HS-27A (cell line): Measurements from ENCODE around the gene KCNJ12.
"Not testable (repeated sequence)": the region's sequence is repeated elsewhere in the genome, so short reads cannot be mapped to it uniquely, and the experiment has no call there.

Experiments
- DNase-seq: peaks from one replicate; pipeline ENCODE4 v3.0.0-alpha.2; 2012; ENCODE audit warnings: low read depth, missing footprints

Gene KCNJ12

GRCh38 chr17:21422311-21423189 lies 46.4 kb downstream of the KCNJ12 start:
- not testable (repeated sequence) for DNase-seq

- DNase-seq = not testable (repeated sequence)
These were observed 47.0 kb downstream of the KCNJ12 start for GRCh38 chr17:21423190-21423493.

DNA sequence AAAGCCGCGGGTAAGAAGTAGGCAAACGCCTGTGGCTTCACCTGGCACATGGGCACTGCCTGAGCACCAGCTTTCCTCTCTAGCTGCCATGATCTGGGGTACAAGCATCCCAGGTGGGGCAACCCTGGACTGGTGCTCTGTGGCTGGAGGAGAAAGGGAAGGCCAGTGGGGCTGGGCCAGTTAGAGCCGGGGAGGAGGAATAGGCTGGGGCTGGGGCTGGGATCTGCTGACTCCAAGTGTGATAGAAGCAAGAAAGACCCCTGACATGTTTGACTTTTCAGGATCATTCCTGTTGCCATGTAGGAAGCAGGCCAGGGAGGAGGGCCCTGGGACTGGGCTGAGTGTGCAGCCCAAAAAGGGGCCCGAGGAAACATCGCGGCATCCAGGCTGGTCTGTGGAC lies 48.5 kb downstream of the KCNJ12 start:
- not testable (repeated sequence) for DNase-seq

DNA sequence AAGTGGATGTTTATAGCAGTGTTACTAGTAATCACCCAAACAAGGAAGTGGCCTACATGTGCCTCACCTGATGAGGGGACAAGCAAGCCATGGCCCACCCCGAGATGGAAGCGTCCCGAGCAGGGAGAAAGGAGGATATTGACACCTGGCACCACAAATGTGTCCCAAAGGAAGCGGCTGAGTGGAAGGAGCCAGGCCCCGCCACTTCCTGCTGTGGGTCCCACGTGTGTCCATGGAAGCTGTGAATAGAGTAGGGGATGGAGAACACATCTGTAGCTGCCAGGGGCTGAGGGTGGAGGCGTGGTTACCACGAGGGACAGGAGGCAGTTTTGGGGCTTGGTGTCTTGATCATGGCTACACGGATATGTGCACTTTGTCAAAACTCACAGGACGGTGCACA lies 49.2 kb downstream of the KCNJ12 start:
- no peak for DNase-seq

DNA sequence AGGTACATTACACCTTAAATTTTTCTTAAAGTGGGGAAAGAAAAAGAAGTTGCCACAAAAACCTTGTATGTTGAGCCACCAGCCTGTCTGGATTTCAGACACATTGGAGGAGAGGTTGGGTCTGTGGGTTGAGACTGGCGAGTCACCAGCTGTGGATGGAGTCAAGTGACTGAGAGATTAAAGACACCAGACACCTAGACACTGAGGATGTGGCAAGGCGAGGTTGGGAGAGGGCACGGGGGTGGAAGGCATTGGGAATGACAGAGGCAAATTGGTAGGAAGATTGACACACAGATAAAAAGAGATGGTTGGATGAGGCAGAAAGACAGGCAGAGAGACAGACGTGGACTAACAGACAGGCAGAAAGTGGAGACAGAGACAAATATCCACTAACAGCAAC lies 49.6 kb downstream of the KCNJ12 start:
- no peak for DNase-seq

DNA sequence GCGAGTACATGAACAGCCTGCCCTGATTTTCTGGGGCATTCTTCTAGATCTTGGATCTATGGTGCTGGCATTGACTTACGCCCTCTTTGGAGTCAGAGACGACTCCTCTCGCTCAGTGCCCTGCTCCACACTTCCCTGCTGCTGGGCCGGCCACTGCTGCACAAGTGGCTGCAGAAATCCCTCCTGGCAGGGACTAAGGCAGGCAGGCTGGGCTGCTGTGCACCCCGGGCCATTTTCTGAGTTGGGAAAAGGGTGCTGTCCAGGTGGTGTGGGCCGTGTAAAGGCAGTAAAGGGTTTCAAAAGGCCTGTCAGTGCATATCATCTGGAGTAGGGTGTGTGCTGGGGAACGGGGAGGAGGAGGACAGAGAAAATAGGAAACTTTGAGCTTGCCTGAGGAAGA lies 50.1 kb downstream of the KCNJ12 start:
- DNase-seq = not testable (repeated sequence)

GRCh38 chr17:21426876-21427275 lies 50.7 kb downstream of the KCNJ12 start:
- not testable (repeated sequence) for DNase-seq

GRCh38 chr17:21427727-21428126 lies 51.6 kb downstream of the KCNJ12 start:
- DNase-seq = not testable (repeated sequence)

GRCh38 chr17:21428752-21429424 lies 52.7 kb downstream of the KCNJ12 start:
- not testable (repeated sequence) for DNase-seq

- DNase-seq = not testable (repeated sequence)
These were observed 53.9 kb downstream of the KCNJ12 start for GRCh38 chr17:21429921-21430628.

- not testable (repeated sequence) for DNase-seq
These were observed 57.8 kb downstream of the KCNJ12 start for GRCh38 chr17:21433971-21434370.

DNA sequence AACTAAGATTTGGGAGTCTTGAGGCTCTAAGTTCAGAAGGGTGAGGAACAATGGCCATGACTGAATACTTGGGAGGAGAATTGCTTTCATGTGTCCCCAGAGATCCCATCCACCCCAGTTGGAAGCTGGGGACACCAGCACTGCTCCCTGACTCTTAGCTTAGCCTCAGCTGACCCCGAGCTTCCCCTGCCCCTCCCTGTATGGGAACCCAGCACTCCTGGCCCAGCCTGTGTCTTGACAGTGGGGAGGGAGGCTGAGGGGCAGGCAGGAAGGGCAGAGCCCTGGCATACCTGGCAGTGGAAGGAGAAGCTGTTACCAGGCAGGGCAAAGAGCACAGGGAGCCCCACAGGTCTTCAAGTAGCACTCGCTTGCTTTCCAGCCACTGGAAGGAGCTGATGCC lies 58.8 kb downstream of the KCNJ12 start:
- DNase-seq = not testable (repeated sequence)

DNA sequence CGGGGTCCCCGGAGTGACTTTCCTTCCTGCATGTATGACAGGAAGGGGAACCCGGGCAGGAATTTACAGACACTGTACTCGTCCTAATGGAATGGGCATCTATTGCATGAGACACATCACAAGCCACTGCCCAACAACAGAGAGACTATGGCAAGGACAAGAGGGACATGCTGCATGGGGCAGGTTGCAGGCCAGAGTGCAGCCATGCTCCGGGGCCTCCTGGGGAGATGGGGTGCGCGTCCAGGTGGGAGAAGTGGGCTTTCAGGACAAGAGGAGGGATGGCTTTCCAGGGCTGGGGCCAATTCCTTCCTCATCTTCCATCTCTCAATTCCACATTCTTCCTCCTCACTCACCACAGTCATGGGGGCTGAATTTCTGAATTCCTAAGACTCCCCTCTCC lies 60.3 kb downstream of the KCNJ12 start:
- not testable (repeated sequence) for DNase-seq

- DNase-seq = not testable (repeated sequence)
These were observed 61.0 kb downstream of the KCNJ12 start for GRCh38 chr17:21436883-21437836.

- not testable (repeated sequence) for DNase-seq
These were observed 62.3 kb downstream of the KCNJ12 start for GRCh38 chr17:21438316-21439014.

DNA sequence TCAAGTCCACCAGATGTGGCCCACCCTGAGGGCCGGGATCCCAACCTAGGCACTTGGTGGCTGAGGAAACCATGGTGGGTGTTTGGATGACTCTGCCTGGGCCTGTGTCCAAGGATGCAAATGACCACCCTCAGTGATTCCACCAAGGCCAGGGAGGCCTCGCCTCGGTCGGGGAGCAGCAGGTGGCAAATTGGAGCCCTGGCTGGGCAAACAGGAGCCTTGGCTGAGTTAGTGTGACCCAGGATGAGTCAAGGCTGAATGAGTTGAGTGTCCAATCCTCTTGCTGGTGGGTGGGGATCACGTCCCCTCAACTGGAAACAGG lies 62.8 kb downstream of the KCNJ12 start:
- DNase-seq = not testable (repeated sequence)

GRCh38 chr17:21445091-21445650 lies 69.0 kb downstream of the KCNJ12 start:
- no peak for DNase-seq

GRCh38 chr17:21447552-21447951 lies 71.4 kb downstream of the KCNJ12 start:
- DNase-seq = not testable (repeated sequence)

GRCh38 chr17:21449891-21450290 lies 73.7 kb downstream of the KCNJ12 start:
- DNase-seq = not testable (repeated sequence)

GRCh38 chr17:21451975-21452374 lies 75.8 kb downstream of the KCNJ12 start:
- DNase-seq = no peak
